DOHH2 (cell line): ENCODE measurements around the gene CXXC1.

Experiments
- H3F3A ChIP-seq: fragments of 200-600 bp; sonication (generic), shearing (Covaris generic); 2 replicates; pipeline ENCODE4 v1.6.0; 2016; ENCODE audit warnings: antibody characterized with exemption, mild to moderate bottlenecking; ENCODE audit not compliant: control insufficient read depth, insufficient read depth
- H3K27ac ChIP-seq: fragments of 200-600 bp; sonication (generic); 2 replicates; pipeline ENCODE4 v1.5.1; 2014; ENCODE audit warnings: low read depth, mild to moderate bottlenecking, low read length, moderate library complexity
- H3K27me3 ChIP-seq: fragments of 200-600 bp; sonication (generic); 2 replicates; pipeline ENCODE4 v1.6.1; 2014; ENCODE audit warnings: mild to moderate bottlenecking, low read length, mixed read lengths; ENCODE audit not compliant: control insufficient read depth
- H3K36me3 ChIP-seq: fragments of 200-600 bp; sonication (generic); 2 replicates; pipeline ENCODE4 v1.6.1; 2014; ENCODE audit warnings: mild to moderate bottlenecking, low read length, moderate library complexity, mixed read lengths; ENCODE audit not compliant: control insufficient read depth
- H3K4me1 ChIP-seq: fragments of 200-600 bp; sonication (generic); 2 replicates; pipeline ENCODE4 v1.6.1; 2014; ENCODE audit warnings: mild to moderate bottlenecking, low read length, mixed read lengths; ENCODE audit not compliant: control insufficient read depth
- H3K4me2 ChIP-seq: fragments of 200-600 bp; sonication (generic); 2 replicates; pipeline ENCODE4 v1.6.0; 2014; ENCODE audit warnings: mild to moderate bottlenecking, low read length, moderate library complexity
- H3K4me3 ChIP-seq: fragments of 200-600 bp; sonication (generic); 2 replicates; pipeline ENCODE4 v1.5.1; 2014; ENCODE audit warnings: mild to moderate bottlenecking, low read length, mixed read lengths
- H3K79me2 ChIP-seq: fragments of 200-600 bp; sonication (generic); 2 replicates; pipeline ENCODE4 v1.6.1; 2014; ENCODE audit warnings: mild to moderate bottlenecking, low read length, mixed read lengths; ENCODE audit not compliant: control insufficient read depth
- H3K9me2 ChIP-seq: fragments of 200-600 bp; sonication (generic); replicated peaks from 2 replicates; pipeline ENCODE4 v1.6.1; 2014; ENCODE audit warnings: mild to moderate bottlenecking, low read length, mixed read lengths; ENCODE audit not compliant: control insufficient read depth
- H3K9me3 ChIP-seq: fragments of 200-600 bp; sonication (generic); 2 replicates; pipeline ENCODE4 v1.6.1; 2014; ENCODE audit warnings: antibody characterized with exemption, low read length, mixed read lengths; ENCODE audit not compliant: control insufficient read depth, insufficient read depth
- H4K20me1 ChIP-seq: fragments of 200-600 bp; sonication (generic); 2 replicates; pipeline ENCODE4 v1.6.0; 2014; ENCODE audit warnings: low read depth, mild to moderate bottlenecking, antibody characterized with exemption, low read length, moderate library complexity; ENCODE audit not compliant: control insufficient read depth, insufficient read depth
- CTCF ChIP-seq: fragments of 200-600 bp; sonication (generic); IDR thresholded peaks from one replicate; pipeline ENCODE4 v1.5.1; 2014; ENCODE audit warnings: antibody characterized with exemption, mild to moderate bottlenecking, low read depth, low read length; ENCODE audit not compliant: poor library complexity, severe bottlenecking
- EZH2phosphoT487 ChIP-seq: fragments of 200-600 bp; sonication (generic); IDR thresholded peaks from 2 replicates; pipeline ENCODE4 v1.6.1; 2017; ENCODE audit warnings: borderline replicate concordance, mild to moderate bottlenecking, antibody characterized with exemption, low read length, moderate library complexity, mixed read lengths

The CXXC1 gene

GRCh38 chr18:50280707-50281294, 6.7 kb downstream of the CXXC1 start:
- H3K9me2 ChIP-seq, result no peaks in the 10 kb centered on the region
- peak overlapping the region; percentile 98 for H3K4me3 ChIP-seq
- H3K27ac ChIP-seq, result peak overlapping the region; percentile 77
- H3K79me2 ChIP-seq, result peaks cover 46% of the 10 kb centered on the region
- H4K20me1 ChIP-seq, result peaks cover 12% of the 10 kb centered on the region; the same call in 1 of the 2 replicates
- H3K4me1 ChIP-seq, result peaks cover 27% of the 10 kb centered on the region
- TF ChIP-seq CTCF (no peak), EZH2phosphoT487 (no peak)
- H3F3A ChIP-seq, result no peaks in the 10 kb centered on the region
- peak overlapping the region; percentile 95 for H3K4me2 ChIP-seq
- no peaks in the 10 kb centered on the region for H3K27me3 ChIP-seq
- peaks cover 88% of the 10 kb centered on the region for H3K36me3 ChIP-seq
- H3K9me3 ChIP-seq, result no peaks in the 10 kb centered on the region

GRCh38 chr18:50279752-50280151, 7.7 kb downstream of the CXXC1 start:
- Histone ChIP-seq H3K4me3 (peak overlapping the region; percentile 98), H3K79me2 (peaks cover 40% of the 10 kb centered on the region)

GRCh38 chr18:50277942-50278341, 9.6 kb downstream of the CXXC1 start:
- 0 out of 2 replicates have a peak, but pooled peaks cover 11% of the 10 kb centered on the region for H4K20me1 ChIP-seq
- H3K9me2 ChIP-seq, result no peaks in the 10 kb centered on the region

More at GRCh38 chr18:50279752-50280151, 7.7 kb downstream of the CXXC1 start:
- Histone ChIP-seq H3K27me3 (no peaks in the 10 kb centered on the region), H3K36me3 (peaks cover 88% of the 10 kb centered on the region), H4K20me1 (0 out of 2 replicates have a peak, but pooled peaks cover 11% of the 10 kb centered on the region), H3F3A (no peaks in the 10 kb centered on the region), H3K4me2 (peak overlapping the region; percentile 95), H3K4me1 (peaks cover 27% of the 10 kb centered on the region), H3K27ac (no peak overlapping the region), H3K9me2 (no peaks in the 10 kb centered on the region), H3K9me3 (no peaks in the 10 kb centered on the region)
- no peak for TF ChIP-seq EZH2phosphoT487
- TF ChIP-seq CTCF, result no peak

More at GRCh38 chr18:50277942-50278341, 9.6 kb downstream of the CXXC1 start:
- H3K4me3 ChIP-seq, result no peak overlapping the region
- no peaks in the 10 kb centered on the region for H3K9me3 ChIP-seq
- H3K4me1 ChIP-seq, result peaks cover 27% of the 10 kb centered on the region
- peaks cover 40% of the 10 kb centered on the region for H3K79me2 ChIP-seq
- no peak for TF ChIP-seq CTCF
- no peak for TF ChIP-seq EZH2phosphoT487
- no peaks in the 10 kb centered on the region for H3K27me3 ChIP-seq
- H3F3A ChIP-seq, result no peaks in the 10 kb centered on the region
- no peak overlapping the region for H3K4me2 ChIP-seq
- peaks cover 88% of the 10 kb centered on the region for H3K36me3 ChIP-seq
- no peak overlapping the region for H3K27ac ChIP-seq
